Mesothelial cell of epicardium (in vitro differentiated cells): Measurements from ENCODE around the gene NLGN1. TPM values are rescaled to one million over a fixed set of nuclear protein-coding genes. Genes with fewer than 3 reads are reported as not detected.

ENCODE experiments used
- DNase-seq, 2 experiments: peaks; one replicate each; pipeline ENCODE4 v3.0.0; 2021; ENCODE audit warnings: low spot score in 2 of 2; ENCODE audit not compliant: unreplicated experiment in 2 of 2
- H3K27ac Mint-ChIP-seq: 2 replicates; pipeline ENCODE4 v1.8.0; 2021; ENCODE audit warnings: mixed read lengths
- H3K27me3 Mint-ChIP-seq: 2 replicates; pipeline ENCODE4 v1.8.0; 2021; ENCODE audit warnings: low read depth, mixed read lengths
- H3K36me3 Mint-ChIP-seq: 2 replicates; pipeline ENCODE4 v1.8.0; 2021; ENCODE audit warnings: mixed read lengths
- H3K4me1 Mint-ChIP-seq: 2 replicates; pipeline ENCODE4 v1.8.0; 2021; ENCODE audit warnings: mixed read lengths
- H3K4me3 Mint-ChIP-seq: 2 replicates; pipeline ENCODE4 v1.8.0; 2021; ENCODE audit warnings: mild to moderate bottlenecking, moderate library complexity, mixed read lengths
- H3K9me3 Mint-ChIP-seq: 2 replicates; pipeline ENCODE4 v1.8.0; 2021; ENCODE audit warnings: mixed read lengths
- CTCF ChIP-seq: fragments of 200-600 bp; sonication (generic); IDR thresholded peaks from one replicate; pipeline ENCODE4 v1.5.0; 2021; ENCODE audit warnings: antibody characterized with exemption; ENCODE audit not compliant: unreplicated experiment
- total RNA-seq: library from RNA; stranded (reverse); gene quantifications from 3 replicates; pipeline ENCODE4 v1.2.1, GENCODE V29; 2021

NLGN1 gene
- total RNA-seq, 1 donor from 2014 or later, result 4.2 TPM

- no peak overlapping the region for H3K27ac Mint-ChIP-seq
- TF ChIP-seq CTCF, result no peak
- H3K4me3 Mint-ChIP-seq, result no peak overlapping the region
- no peaks in the 10 kb centered on the region for H3K9me3 Mint-ChIP-seq
- DNase-seq, result no peak
- peaks cover 39% of the 10 kb centered on the region for H3K4me1 Mint-ChIP-seq
- H3K36me3 Mint-ChIP-seq, result no peaks in the 10 kb centered on the region
- no peaks in the 10 kb centered on the region for H3K27me3 Mint-ChIP-seq
Measured at GRCh38 chr3:174125267-174125824, 727.8 kb downstream of the NLGN1 start.

- H3K4me1 Mint-ChIP-seq, result peaks cover 39% of the 10 kb centered on the region
- H3K36me3 Mint-ChIP-seq, result no peaks in the 10 kb centered on the region
- H3K27ac Mint-ChIP-seq, result no peak overlapping the region
- TF ChIP-seq CTCF, result no peak
- no peaks in the 10 kb centered on the region for H3K27me3 Mint-ChIP-seq
- H3K9me3 Mint-ChIP-seq, result no peaks in the 10 kb centered on the region
- no peak for DNase-seq
- H3K4me3 Mint-ChIP-seq, result no peak overlapping the region
Measured at GRCh38 chr3:174126990-174127758, 729.6 kb downstream of the NLGN1 start.

DNA sequence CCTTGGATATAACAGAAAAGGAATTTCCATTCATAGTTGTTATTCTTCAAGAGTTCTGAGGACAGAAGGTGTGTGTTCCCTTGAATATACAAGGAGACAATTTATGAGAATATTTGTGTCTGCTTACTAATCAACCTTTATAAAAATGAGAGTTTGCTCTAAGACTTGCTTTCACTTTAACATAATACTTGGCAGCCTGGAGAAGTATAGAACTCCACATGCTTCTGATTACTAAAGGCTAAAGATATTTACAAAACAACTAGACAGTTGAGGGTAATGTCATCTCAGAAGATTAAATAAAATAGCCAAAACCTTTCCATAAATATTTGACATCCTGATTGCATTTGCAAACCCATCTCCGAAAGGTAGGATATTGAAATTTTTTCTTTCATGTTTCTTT is 734.5 kb downstream of the NLGN1 start:
- no peaks in the 10 kb centered on the region for H3K36me3 Mint-ChIP-seq
- peak overlapping the region; percentile 64 for H3K27ac Mint-ChIP-seq
- no peaks in the 10 kb centered on the region for H3K27me3 Mint-ChIP-seq
- H3K9me3 Mint-ChIP-seq, result no peaks in the 10 kb centered on the region
- no peak overlapping the region for H3K4me3 Mint-ChIP-seq
- no peak for TF ChIP-seq CTCF
- H3K4me1 Mint-ChIP-seq, result peaks cover 29% of the 10 kb centered on the region
- no peak for DNase-seq

DNA sequence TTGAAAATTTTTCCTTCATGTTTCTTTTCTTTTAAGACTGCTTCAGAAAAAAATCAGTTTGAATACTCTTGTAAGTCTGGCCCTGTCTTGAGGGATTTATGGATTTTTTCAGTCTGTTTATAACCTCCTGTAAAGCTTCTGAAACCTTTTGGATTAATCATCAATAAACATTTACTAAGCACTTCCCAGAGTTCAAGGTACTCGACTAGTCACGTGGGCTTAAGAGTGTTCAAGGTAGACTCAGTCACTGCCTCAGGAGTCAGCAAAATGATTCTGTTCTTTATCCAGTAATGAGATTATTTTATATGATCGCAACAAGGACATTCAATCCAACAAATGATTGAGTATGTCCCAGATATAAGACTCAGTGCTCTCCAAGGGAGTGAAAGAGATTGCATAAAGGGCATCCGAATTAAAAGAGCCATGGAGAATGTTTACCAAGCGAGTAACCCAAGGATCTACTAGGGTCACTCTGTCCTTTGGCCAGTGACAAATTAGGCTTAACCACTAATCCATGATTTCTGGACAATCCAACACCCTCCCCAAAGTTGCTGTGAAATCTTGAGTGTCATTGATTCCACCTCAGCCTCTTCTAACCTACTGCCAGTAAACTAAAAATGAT is 735.0 kb downstream of the NLGN1 start:
- Mint-ChIP-seq H3K36me3 (no peaks in the 10 kb centered on the region), H3K27me3 (no peaks in the 10 kb centered on the region), H3K4me3 (no peak overlapping the region), H3K27ac (no peak overlapping the region), H3K9me3 (no peaks in the 10 kb centered on the region), H3K4me1 (peaks cover 25% of the 10 kb centered on the region)
- no peak for DNase-seq
- no peak for TF ChIP-seq CTCF

GRCh38 chr3:174146008-174146407 is 748.5 kb downstream of the NLGN1 start:
- no peaks in the 10 kb centered on the region for H3K36me3 Mint-ChIP-seq

More at GRCh38 chr3:174146008-174146407, 748.5 kb downstream of the NLGN1 start:
- Mint-ChIP-seq H3K9me3 (peaks cover 7% of the 10 kb centered on the region), H3K4me3 (no peak overlapping the region), H3K27ac (no peak overlapping the region), H3K4me1 (no peaks in the 10 kb centered on the region), H3K27me3 (no peaks in the 10 kb centered on the region)
- TF ChIP-seq CTCF, result no peak
- no peak for DNase-seq
